Right atrium auricular region (tissue), 2 donors: ENCODE results near the gene PMS1. TPM values are rescaled to one million over a fixed set of nuclear protein-coding genes. Genes with fewer than 3 reads are reported as not detected.
"Not testable (repeated sequence)": the region's sequence is repeated elsewhere in the genome, so short reads cannot be mapped to it uniquely, and the experiment has no call there.

Experiments
- DNase-seq: peaks from one replicate; pipeline ENCODE4 v3.0.0-alpha.2; 2019; ENCODE audit warnings: low spot score
- H3K27ac ChIP-seq, 2 donors: fragments of 200-600 bp; sonication (generic); 1 replicate in 1 of 2; 2 replicates in 1 of 2; pipeline ENCODE4 v1.5.1; 2016 to 2019
- H3K27me3 ChIP-seq, 2 donors: fragments of 200-600 bp; sonication (generic); one replicate each; pipeline versions ENCODE4 v1.5.1 to v1.6.0; 2017 to 2019
- H3K36me3 ChIP-seq: fragments of 200-600 bp; sonication (generic); one replicate; pipeline ENCODE4 v1.5.1; 2016
- H3K4me1 ChIP-seq, 2 donors: fragments of 200-600 bp; sonication (generic); one replicate each; pipeline versions ENCODE4 v1.5.1 to v1.6.0; 2017 to 2019
- H3K4me3 ChIP-seq, 2 donors: fragments of 200-600 bp; sonication (generic); 1 replicate in 1 of 2; 2 replicates in 1 of 2; pipeline ENCODE4 v1.5.1; 2017 to 2019; ENCODE audit warnings: mild to moderate bottlenecking in 1 of 2, moderate library complexity in 1 of 2
- H3K9me3 ChIP-seq, 2 donors: fragments of 200-600 bp; sonication (generic); one replicate each; pipeline ENCODE4 v1.5.1; 2019
- total RNA-seq, 2 donors: library from RNA; depleted of rRNA; stranded (reverse); fragments of >200 nt; gene quantifications; one replicate each; pipeline ENCODE4 v1.1.0, GENCODE V29; 2016
- TF ChIP-seq, protein P1 (sequence below), 2 donors: fragments of 200-600 bp; sonication (generic); IDR thresholded peaks; one replicate each; pipeline ENCODE4 v1.5.1; 2019; ENCODE audit warnings: antibody characterized with exemption in 2 of 2

The PMS1 gene
- 1 to 10 TPM; 7.9 to 9.0 TPM for total RNA-seq

DNA sequence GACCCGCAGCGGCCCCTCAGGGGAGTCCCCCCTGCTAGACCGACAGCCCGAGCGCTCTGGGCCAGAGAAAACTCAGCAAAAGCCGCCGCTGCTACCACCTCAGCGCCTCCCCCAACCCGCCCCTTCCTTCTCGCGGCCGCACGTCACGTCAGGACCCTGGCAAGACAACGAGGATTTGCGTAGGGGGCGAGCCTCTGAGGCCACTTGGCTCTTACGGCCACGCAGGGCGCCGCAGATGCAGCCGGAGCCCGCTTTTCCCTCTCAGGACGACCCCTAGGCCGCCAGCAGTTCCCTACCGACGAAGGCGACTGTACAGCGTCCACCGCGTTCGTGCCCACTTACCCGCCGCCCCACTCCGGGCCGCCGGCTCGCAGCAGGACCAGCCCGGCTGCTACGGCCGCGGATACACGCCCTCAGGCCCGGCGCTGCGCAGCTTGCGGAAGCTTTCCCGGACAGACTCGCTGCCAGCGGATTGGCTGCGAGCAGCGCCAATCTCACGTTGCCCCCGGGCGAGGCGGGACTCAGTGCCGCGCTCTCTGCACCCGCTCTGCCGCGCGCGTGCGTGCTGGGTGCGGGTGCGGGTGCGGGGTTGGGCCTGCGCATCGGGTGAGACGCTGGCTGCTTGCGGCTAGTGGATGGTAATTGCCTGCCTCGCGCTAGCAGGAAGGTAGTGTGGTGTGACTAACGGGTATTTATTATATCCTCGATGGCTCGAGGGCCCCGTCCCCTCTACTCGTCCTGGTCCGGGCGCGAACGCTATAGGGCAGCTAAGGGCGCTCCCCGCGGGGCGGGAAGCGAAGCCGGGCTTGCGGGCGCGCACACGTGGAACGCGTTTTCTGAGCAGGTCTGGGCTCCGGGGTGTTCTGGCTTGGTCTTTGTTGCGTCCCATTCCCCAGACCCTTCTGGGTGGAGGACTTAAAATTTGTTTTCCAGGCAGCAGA lies at the start of gene PMS1, which contains the start of gene ORMDL1:
Gene PMS1, plus strand, starts transcription at position 524 of the 941 bp plus-strand sequence. CDS start 7,360 bp downstream, outside the sequence.
Gene ORMDL1, minus strand, starts transcription at position 413 of the 941 bp plus-strand sequence. CDS start 1,744 bp downstream, outside the sequence.
- Histone ChIP-seq H3K36me3 (peaks cover 38% of the 10 kb centered on the region), H3K27me3 (no peaks in the 10 kb centered on the region)
- TF ChIP-seq, protein P1, sequence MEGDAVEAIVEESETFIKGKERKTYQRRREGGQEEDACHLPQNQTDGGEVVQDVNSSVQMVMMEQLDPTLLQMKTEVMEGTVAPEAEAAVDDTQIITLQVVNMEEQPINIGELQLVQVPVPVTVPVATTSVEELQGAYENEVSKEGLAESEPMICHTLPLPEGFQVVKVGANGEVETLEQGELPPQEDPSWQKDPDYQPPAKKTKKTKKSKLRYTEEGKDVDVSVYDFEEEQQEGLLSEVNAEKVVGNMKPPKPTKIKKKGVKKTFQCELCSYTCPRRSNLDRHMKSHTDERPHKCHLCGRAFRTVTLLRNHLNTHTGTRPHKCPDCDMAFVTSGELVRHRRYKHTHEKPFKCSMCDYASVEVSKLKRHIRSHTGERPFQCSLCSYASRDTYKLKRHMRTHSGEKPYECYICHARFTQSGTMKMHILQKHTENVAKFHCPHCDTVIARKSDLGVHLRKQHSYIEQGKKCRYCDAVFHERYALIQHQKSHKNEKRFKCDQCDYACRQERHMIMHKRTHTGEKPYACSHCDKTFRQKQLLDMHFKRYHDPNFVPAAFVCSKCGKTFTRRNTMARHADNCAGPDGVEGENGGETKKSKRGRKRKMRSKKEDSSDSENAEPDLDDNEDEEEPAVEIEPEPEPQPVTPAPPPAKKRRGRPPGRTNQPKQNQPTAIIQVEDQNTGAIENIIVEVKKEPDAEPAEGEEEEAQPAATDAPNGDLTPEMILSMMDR (IDR thresholded peaks at IDR 0.05) = no peak

DNA sequence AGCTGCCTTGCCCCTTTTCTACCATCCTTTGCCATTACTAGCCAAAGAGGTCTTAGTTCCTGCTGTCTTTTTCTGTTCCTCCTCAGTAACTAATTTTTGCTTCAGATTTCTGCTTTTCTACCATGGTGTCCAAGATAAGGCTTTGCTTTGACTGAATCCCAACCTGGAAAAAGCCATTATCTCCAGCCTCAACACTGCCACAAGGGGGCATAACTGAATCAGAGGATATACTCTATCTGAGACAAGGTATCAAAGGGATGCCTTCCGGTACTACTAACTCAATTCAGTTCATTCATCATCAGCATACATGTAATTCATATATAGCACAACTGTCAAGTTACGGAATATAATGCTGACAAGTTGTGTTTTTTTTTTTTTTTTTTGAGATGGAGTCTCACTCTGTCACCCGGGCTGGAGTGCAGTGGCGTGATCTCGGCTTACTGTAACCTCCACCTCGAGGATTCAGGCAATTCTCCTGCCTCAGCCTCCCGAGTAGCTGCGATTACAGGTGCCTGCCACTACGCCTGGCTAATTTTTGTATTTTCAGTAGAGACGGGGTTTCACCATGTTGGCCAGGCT lies 33.1 kb upstream of the PMS1 start:
- Histone ChIP-seq H3K9me3 (no peaks in the 10 kb centered on the region), H3K4me3 (no peak overlapping the region), H3K27ac (no peak overlapping the region), H3K27me3 (no peaks in the 10 kb centered on the region), H3K36me3 (peaks cover 44% of the 10 kb centered on the region), H3K4me1 (no peaks in the 10 kb centered on the region)
- no peak for DNase-seq
- TF ChIP-seq, protein P1 (IDR thresholded peaks at IDR 0.05) = peak in 1 of 2 donors; percentile 58

More for the DNA sequence above, at the start of gene PMS1, which contains the start of gene ORMDL1:
- no peaks in the 10 kb centered on the region for H3K9me3 ChIP-seq
- H3K4me3 ChIP-seq = peak within 1 kb of the TSS; percentile 68 to 71
- peak; percentile 93 for DNase-seq
- H3K4me1 ChIP-seq = peaks cover 0 to 38% of the 10 kb centered on the region in 2 donors
- H3K27ac ChIP-seq = peak within 1 kb of the TSS; percentile 96

DNA sequence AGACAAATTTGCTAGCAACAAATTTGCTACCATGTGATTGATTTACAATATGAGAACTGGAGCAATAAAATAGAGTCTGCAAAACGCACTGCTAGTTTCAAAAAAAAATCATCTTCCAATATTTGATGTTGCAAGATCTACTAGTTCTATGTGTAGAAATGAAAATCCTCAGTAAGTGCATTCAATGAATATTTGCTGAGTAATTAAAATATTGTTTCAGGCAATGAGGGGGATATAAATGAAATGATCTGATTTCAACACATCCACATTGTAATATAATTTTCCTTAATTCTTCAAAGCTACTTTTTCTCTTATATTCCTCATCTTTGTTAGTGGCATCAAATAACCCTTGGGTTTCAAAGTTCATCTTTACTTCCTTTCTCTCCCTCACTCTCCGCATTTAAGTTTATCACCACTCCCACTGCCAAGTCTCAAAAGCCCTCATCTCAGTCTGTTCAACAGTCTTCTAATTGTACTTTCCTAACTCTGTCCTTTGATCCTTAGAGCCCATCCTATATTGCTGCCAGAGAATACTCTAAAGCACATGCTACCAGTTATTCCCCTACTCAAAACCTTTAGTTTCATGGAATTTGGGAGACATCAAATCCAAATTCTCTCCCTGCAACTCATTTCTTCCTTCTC lies 27.8 kb upstream of the PMS1 start:
- peaks cover 14% of the 10 kb centered on the region for H3K36me3 ChIP-seq
- DNase-seq = no peak
- TF ChIP-seq, protein P1 (IDR thresholded peaks at IDR 0.05) = no peak
- H3K4me1 ChIP-seq = peaks cover 0 to 2% of the 10 kb centered on the region in 2 donors
- no peak overlapping the region for H3K27ac ChIP-seq
- H3K9me3 ChIP-seq = no peaks in the 10 kb centered on the region
- no peaks in the 10 kb centered on the region for H3K27me3 ChIP-seq
- H3K4me3 ChIP-seq = no peak overlapping the region

DNA sequence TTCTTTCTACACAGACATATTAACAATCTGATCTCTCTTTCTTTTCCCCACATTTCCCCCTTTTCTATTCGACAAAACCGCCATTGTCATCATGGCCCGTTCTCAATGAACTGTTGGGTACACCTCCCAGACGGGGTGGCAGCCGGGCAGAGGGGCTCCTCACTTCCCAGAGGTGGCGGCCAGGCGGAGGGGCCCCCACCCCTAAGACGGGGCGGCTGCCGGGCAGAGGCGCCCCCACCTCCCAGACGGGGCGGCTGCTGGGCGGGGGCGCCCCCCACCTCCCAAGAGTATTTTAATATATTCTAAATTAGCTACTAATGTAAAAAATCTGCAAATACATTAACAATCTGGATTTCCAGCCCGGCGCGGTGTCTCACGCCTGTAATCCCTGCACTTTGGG lies 24.1 kb upstream of the PMS1 start:
- not testable (repeated sequence) for DNase-seq, H3K27ac ChIP-seq, H3K27me3 ChIP-seq

DNA sequence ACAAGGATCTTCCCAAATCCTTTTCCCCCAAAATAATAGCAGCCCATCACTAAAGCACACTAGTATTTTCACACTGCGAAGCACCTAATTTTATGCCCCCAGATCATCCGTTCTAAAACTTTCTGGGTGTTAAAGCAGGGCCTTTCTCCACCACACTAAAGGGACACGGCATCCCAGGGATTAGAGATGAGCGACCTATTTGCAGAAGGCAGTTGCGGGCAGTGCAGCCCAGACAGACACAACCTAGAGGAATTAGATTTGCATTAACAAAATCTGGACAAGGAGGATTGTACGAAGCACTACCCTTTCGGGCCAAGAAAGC lies 22.1 kb upstream of the PMS1 start:
- H3K4me1 ChIP-seq = peaks cover 0 to 15% of the 10 kb centered on the region in 2 donors
- peak overlapping the region; percentile 90 to 92 for H3K27ac ChIP-seq
- TF ChIP-seq, protein P1 (IDR thresholded peaks at IDR 0.05) = no peak
- no peaks in the 10 kb centered on the region for H3K9me3 ChIP-seq
- DNase-seq = no peak
- H3K27me3 ChIP-seq = no peaks in the 10 kb centered on the region
- H3K36me3 ChIP-seq = peaks cover 7% of the 10 kb centered on the region
- H3K4me3 ChIP-seq = peak overlapping the region; percentile 70 to 78

More for the DNA sequence above, 24.1 kb upstream of the PMS1 start:
- peaks cover 0 to 15% of the 10 kb centered on the region in 2 donors for H3K4me1 ChIP-seq
- not testable (repeated sequence) for H3K4me3 ChIP-seq, H3K36me3 ChIP-seq, H3K9me3 ChIP-seq
